DND-41 (cell line): Measurements from ENCODE around the gene LFNG.
"Not testable (repeated sequence)": the region's sequence is repeated elsewhere in the genome, so short reads cannot be mapped to it uniquely, and the experiment has no call there.

Experiments used
- ATAC-seq: fragments of 200-7000 bp; cut with Tn5 transposase; 3 replicates; pipeline ENCODE4 v1.9.1; 2021; ENCODE audit warnings: low read depth; ENCODE audit not compliant: insufficient read depth
- DNase-seq: peaks from one replicate; pipeline ENCODE4 v3.0.0-alpha.2; 2020
- H2AFZ ChIP-seq: 2 replicates; pipeline ENCODE4 v1.6.0; 2012; ENCODE audit warnings: low read depth, low read length
- H3K27ac ChIP-seq: 2 replicates; pipeline ENCODE4 v1.5.1; 2012; ENCODE audit warnings: low read length, inconsistent platforms
- H3K27me3 ChIP-seq: fragments of 200-600 bp; sonication (generic); 2 replicates; pipeline ENCODE4 v1.6.0; 2012; ENCODE audit warnings: low read length, mild to moderate bottlenecking, inconsistent platforms; ENCODE audit not compliant: insufficient read depth, poor library complexity
- H3K36me3 ChIP-seq: 2 replicates; pipeline ENCODE4 v1.5.1; 2012; ENCODE audit warnings: low read length, inconsistent platforms; ENCODE audit not compliant: insufficient read depth
- H3K4me1 ChIP-seq: 2 replicates; pipeline ENCODE4 v1.5.1; 2012; ENCODE audit warnings: mild to moderate bottlenecking, low read length; ENCODE audit not compliant: insufficient read depth
- H3K4me2 ChIP-seq: 2 replicates; pipeline ENCODE4 v1.6.0; 2012; ENCODE audit warnings: mild to moderate bottlenecking, moderate library complexity, low read length, inconsistent platforms; ENCODE audit not compliant: insufficient read depth
- H3K4me3 ChIP-seq, 2 experiments: fragments of 200-600 bp in 1 of 2; shearing (Covaris generic) in 1 of 2; 2 replicates each; pipeline ENCODE4 v1.5.1; 2012 to 2016; ENCODE audit warnings: inconsistent platforms in 2 of 2, low read length in 2 of 2, mild to moderate bottlenecking in 2 of 2, low read depth in 1 of 2, moderate library complexity in 1 of 2
- H3K79me2 ChIP-seq: 2 replicates; pipeline ENCODE4 v1.6.0; 2012; ENCODE audit warnings: low read length, inconsistent platforms; ENCODE audit not compliant: insufficient read depth
- H3K9ac ChIP-seq: 2 replicates; pipeline ENCODE4 v1.6.0; 2012; ENCODE audit warnings: low read depth, mild to moderate bottlenecking, inconsistent platforms, low read length, moderate library complexity
- H3K9me3 ChIP-seq: 2 replicates; pipeline ENCODE4 v1.5.1; 2012; ENCODE audit warnings: low read length, moderate library complexity, mild to moderate bottlenecking, inconsistent platforms; ENCODE audit not compliant: insufficient read depth, severe bottlenecking
- H4K20me1 ChIP-seq: 2 replicates; pipeline ENCODE4 v1.6.0; 2012; ENCODE audit warnings: low read length; ENCODE audit not compliant: insufficient read depth
- CTCF ChIP-seq: IDR thresholded peaks from 2 replicates; pipeline ENCODE4 v1.5.1; 2012; ENCODE audit warnings: borderline replicate concordance, low read length, moderate library complexity, mild to moderate bottlenecking; ENCODE audit not compliant: poor library complexity, severe bottlenecking; ENCODE audit errors: extremely low read depth
- EZH2 ChIP-seq: IDR thresholded peaks from 3 replicates; pipeline ENCODE4 v1.6.1; 2012; ENCODE audit warnings: borderline replicate concordance, low read depth, mild to moderate bottlenecking, moderate library complexity, low read length, inconsistent platforms; ENCODE audit not compliant: severe bottlenecking

LFNG gene

GRCh38 chr7:2533566-2533965 is 14.0 kb downstream of the LFNG start:
- H4K20me1 ChIP-seq, H3K4me2 ChIP-seq, H3K36me3 ChIP-seq, ATAC-seq, H3K27ac ChIP-seq, H3K9me3 ChIP-seq, H3K27me3 ChIP-seq, H3K4me3 ChIP-seq, DNase-seq, H2AFZ ChIP-seq, H3K79me2 ChIP-seq, H3K9ac ChIP-seq: not testable (repeated sequence)
- H3K4me1 ChIP-seq = peaks cover 12% of the 10 kb centered on the region

GRCh38 chr7:2534214-2534613 is 14.6 kb downstream of the LFNG start:
- not testable (repeated sequence) for H2AFZ ChIP-seq, H3K79me2 ChIP-seq, H3K4me2 ChIP-seq, DNase-seq, H3K9me3 ChIP-seq, ATAC-seq, H3K9ac ChIP-seq, H3K4me3 ChIP-seq, H3K27me3 ChIP-seq, H3K27ac ChIP-seq
- H3K4me1 ChIP-seq = peaks cover 12% of the 10 kb centered on the region
- H4K20me1 ChIP-seq = peaks cover 14% of the 10 kb centered on the region
- H3K36me3 ChIP-seq = peaks cover 14% of the 10 kb centered on the region

- H3K27me3 ChIP-seq, H3K27ac ChIP-seq, H2AFZ ChIP-seq, H3K4me2 ChIP-seq, H3K79me2 ChIP-seq, DNase-seq, H3K4me3 ChIP-seq, H3K9me3 ChIP-seq, H3K4me1 ChIP-seq, ATAC-seq, H3K9ac ChIP-seq: not testable (repeated sequence)
- peaks cover 20% of the 10 kb centered on the region for H4K20me1 ChIP-seq
- H3K36me3 ChIP-seq = peaks cover 31% of the 10 kb centered on the region
These were observed 16.5 kb downstream of the LFNG start for GRCh38 chr7:2535872-2536627.

GRCh38 chr7:2537981-2538851 is 18.6 kb downstream of the LFNG start:
- DNase-seq (no peak), ATAC-seq (no peak)
- TF ChIP-seq CTCF (no peak), EZH2 (no peak)
- Histone ChIP-seq H2AFZ (no peak overlapping the region), H3K4me3 (no peak overlapping the region), H3K79me2 (no peaks in the 10 kb centered on the region), H3K36me3 (peaks cover 53% of the 10 kb centered on the region), H3K9ac (no peak overlapping the region), H4K20me1 (peaks cover 20% of the 10 kb centered on the region), H3K9me3 (no peaks in the 10 kb centered on the region), H3K27me3 (no peaks in the 10 kb centered on the region), H3K4me1 (no peaks in the 10 kb centered on the region), H3K4me2 (no peak overlapping the region), H3K27ac (no peak overlapping the region)
